DMS 273 (cell line): ENCODE measurements around the gene GTF2H2.
"Not testable (repeated sequence)": the region's sequence is repeated elsewhere in the genome, so short reads cannot be mapped to it uniquely, and the experiment has no call there.

ENCODE experiments used
- DNase-seq: peaks from one replicate; lab custom pipeline; 2025; ENCODE audit not compliant: unreplicated experiment; lab: John Stamatoyannopoulos, UW

Gene GTF2H2

GRCh38 chr5:71014176-71014575 is 53.3 kb downstream of the GTF2H2 start:
- DNase-seq: no peak

DNA sequence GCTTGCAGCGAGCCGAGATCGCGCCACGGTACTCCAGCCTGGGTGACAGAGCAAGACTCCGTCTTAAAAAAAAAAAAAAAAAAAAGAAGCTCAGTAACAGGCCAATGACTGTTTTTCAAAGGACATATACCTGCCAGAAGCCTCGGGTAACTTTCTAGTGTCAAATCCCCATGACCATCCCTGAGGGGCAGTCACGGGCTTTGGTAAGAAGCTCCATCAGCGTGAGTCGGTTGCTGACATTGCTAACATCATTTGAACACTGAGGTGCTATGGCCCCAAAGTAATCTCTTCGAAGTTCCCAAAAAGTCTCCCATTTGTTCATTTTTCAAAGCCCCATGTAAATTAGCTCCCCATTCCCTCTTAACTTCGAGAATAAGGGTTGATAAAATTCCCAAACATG is 53.9 kb downstream of the GTF2H2 start:
- no peak for DNase-seq

DNA sequence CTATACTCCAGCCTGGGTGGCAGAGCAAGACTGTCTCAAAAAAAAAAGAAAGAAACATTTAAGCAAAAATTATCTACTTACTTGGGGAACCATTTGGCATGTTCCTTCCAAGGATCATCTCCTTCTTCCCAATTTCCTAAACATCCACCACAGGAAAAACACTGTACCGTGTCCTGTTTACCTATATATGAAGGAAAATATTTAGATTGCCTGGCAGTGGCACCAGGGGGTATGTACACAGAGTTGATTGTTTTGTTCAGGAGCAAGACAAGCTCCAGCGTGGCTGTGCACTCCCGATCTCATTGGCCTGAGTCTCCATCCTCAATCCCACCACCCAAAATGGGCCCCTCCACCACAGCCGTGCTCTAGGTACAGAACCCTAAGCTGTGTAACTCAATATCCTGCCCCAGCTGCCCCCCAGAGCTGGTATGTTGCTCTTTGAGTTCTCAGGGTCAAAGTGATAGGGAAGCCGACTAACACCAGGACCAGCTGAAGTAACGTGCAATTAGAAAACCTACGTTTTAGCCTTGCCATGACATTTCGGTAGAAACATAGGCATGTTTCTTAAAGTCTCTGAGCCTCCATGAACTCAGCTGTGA is 56.2 kb downstream of the GTF2H2 start:
- DNase-seq: no peak

DNA sequence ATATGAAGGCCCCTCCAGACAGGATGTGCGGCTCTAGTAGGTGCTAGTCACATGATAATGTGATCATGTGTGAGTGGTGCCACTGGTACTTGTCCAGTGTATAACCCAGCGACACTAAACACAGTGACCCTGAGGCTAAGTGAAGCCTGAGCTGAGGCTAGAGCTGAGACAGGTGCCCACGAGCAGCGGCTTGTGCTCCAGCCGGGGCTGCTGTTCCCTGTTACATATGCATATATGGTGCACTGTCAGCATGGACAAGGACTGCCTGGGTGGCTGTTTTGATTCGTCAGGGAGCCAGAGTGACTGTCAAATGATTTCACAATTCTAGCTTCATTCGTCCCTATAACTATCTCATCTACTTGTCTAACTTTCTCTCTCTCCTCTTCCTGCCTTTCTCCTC is 60.5 kb downstream of the GTF2H2 start:
- not testable (repeated sequence) for DNase-seq
